ENCODE measurements around the gene MYOF.

GRCh38 chr10:93438613-93439253 is 43.4 kb downstream of the MYOF start:
- TF ChIP-seq U2AF1 (optimal IDR thresholded peaks at IDR 0.05; ENCODE audit: low read depth, low read length) (no peak), ZBED1 (IDR thresholded peaks at IDR 0.05) (no peak), NFIC (IDR thresholded peaks at IDR 0.05) (no peak), EZH2 (IDR thresholded peaks at IDR 0.05; ENCODE audit: borderline replicate concordance, low read depth, low read length) (no peak), HNRNPL (IDR thresholded peaks at IDR 0.05; ENCODE audit: low read depth, low read length) (no peak), RCOR1 (IDR thresholded peaks at IDR 0.05; ENCODE audit: borderline replicate concordance in 1 of 2, low read depth in 2 of 2, low read length in 2 of 2) (no peak), NFYB (IDR thresholded peaks at IDR 0.05; ENCODE audit: extremely low read depth, insufficient read length) (no peak)

Measured in K562 (cell line).